OCI-LY3 (cell line): ENCODE results near the gene PPP1R12B.
"Not testable (repeated sequence)": the region's sequence is repeated elsewhere in the genome, so short reads cannot be mapped to it uniquely, and the experiment has no call there.

Experiments
- H2AFZ ChIP-seq: fragments of 200-600, 300-600 bp; shearing (Covaris generic); 2 replicates; pipeline ENCODE4 v1.6.0; 2014; ENCODE audit warnings: antibody characterized with exemption, low read depth, low read length
- H3K27ac ChIP-seq: fragments of 200-600, 300-600 bp; sonication (generic); 2 replicates; pipeline ENCODE4 v1.5.1; 2014; ENCODE audit warnings: mild to moderate bottlenecking, low read length, moderate library complexity, mixed read lengths
- H3K27me3 ChIP-seq: fragments of 200-600, 300-600 bp; sonication (generic); 2 replicates; pipeline ENCODE4 v1.6.1; 2014; ENCODE audit warnings: low read depth, low read length, mixed read lengths
- H3K36me3 ChIP-seq: fragments of 200-600, 300-600 bp; sonication (generic); replicated peaks from 2 replicates; pipeline ENCODE3; 2014; ENCODE audit warnings: low read depth, low read length, mixed read lengths
- H3K4me1 ChIP-seq: fragments of 300-600, 200-600 bp; sonication (generic); 2 replicates; pipeline ENCODE4 v1.6.1; 2014; ENCODE audit warnings: low read length, mixed read lengths
- H3K4me2 ChIP-seq: fragments of 200-600, 300-600 bp; sonication (generic); 2 replicates; pipeline ENCODE4 v1.6.1; 2014; ENCODE audit warnings: low read length, mixed read lengths
- H3K4me3 ChIP-seq: fragments of 300-600, 200-600 bp; sonication (generic); 2 replicates; pipeline ENCODE4 v1.5.1; 2014; ENCODE audit warnings: antibody characterized with exemption, mild to moderate bottlenecking, low read length, moderate library complexity
- H3K79me2 ChIP-seq: fragments of 300-600, 200-600 bp; shearing (Covaris generic); 2 replicates; pipeline ENCODE4 v1.6.1; 2014; ENCODE audit warnings: mild to moderate bottlenecking, low read length, mixed read lengths
- H3K9ac ChIP-seq: fragments of 300-600, 200-600 bp; shearing (Covaris generic); 2 replicates; pipeline ENCODE4 v1.6.0; 2014; ENCODE audit warnings: mild to moderate bottlenecking, low read length, moderate library complexity
- H3K9me3 ChIP-seq: fragments of 200-600, 300-600 bp; shearing (Covaris generic); 2 replicates; pipeline ENCODE4 v1.6.1; 2014; ENCODE audit warnings: low read length, mixed read lengths; ENCODE audit not compliant: insufficient read depth
- H4K20me1 ChIP-seq: fragments of 200-600, 300-600 bp; sonication (generic); 2 replicates; pipeline ENCODE4 v1.6.1; 2016; ENCODE audit warnings: low read length, mixed read lengths; ENCODE audit not compliant: insufficient read depth
- EZH2phosphoT487 ChIP-seq: fragments of 200-600 bp; shearing (Covaris generic); IDR thresholded peaks from 2 replicates; pipeline ENCODE4 v1.6.1; 2018; ENCODE audit warnings: antibody characterized with exemption, mixed run types, low read depth
- TF ChIP-seq, protein P1 (sequence below): fragments of 200-600, 300-600 bp; sonication (generic); IDR thresholded peaks from 2 replicates; pipeline ENCODE4 v1.5.1; 2014; ENCODE audit warnings: antibody characterized with exemption, low read length, low read depth

Gene PPP1R12B

DNA sequence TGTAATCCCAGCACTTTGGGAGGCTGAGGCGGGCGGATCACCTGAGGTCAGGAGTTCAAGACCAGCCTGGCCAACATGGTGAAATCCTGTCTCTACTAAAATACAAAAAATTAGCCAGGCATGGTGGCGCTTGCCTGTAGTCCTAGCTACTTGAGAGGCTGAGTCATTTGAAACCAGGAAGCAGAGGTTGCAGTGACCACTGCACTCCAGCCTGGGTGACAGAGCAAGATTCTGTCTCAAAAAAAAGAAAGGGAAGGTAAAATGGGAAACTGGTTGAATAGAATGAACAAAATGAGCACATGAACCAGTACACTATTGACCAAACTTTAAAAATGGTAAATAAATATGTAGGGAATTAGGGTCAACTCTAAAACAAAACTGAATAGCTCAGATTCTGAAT is 120.2 kb downstream of the PPP1R12B start:
- H3K4me1 ChIP-seq, H3K27ac ChIP-seq, H3K9me3 ChIP-seq, H4K20me1 ChIP-seq, H3K36me3 ChIP-seq, H3K4me2 ChIP-seq, H2AFZ ChIP-seq, H3K9ac ChIP-seq, H3K4me3 ChIP-seq, H3K27me3 ChIP-seq, H3K79me2 ChIP-seq: not testable (repeated sequence)

DNA sequence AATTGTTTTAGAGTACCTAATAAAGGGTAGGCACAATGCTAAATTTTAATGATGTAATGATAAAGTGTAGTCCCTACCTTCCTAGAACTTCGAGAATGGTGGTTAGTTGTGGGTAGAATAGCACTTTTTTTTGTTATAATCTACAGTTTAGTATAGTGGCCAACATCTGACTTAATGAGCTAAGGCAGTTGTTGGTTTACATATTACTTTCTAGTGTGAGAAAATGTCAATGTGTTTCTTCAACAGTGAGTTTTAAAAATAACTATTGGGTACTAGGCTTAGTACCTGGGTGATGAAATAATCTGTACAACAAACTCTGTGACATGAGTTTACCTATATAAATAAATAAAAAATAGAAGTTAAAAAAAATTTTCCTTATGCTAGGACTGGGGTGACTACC is 120.6 kb downstream of the PPP1R12B start:
- not testable (repeated sequence) for H3K9me3 ChIP-seq, H3K9ac ChIP-seq, H3K36me3 ChIP-seq, H3K27ac ChIP-seq, H3K4me3 ChIP-seq, H3K27me3 ChIP-seq, H3K4me2 ChIP-seq, H2AFZ ChIP-seq, H3K4me1 ChIP-seq, H4K20me1 ChIP-seq, H3K79me2 ChIP-seq

GRCh38 chr1:202471246-202471645 is 122.7 kb downstream of the PPP1R12B start:
- Histone ChIP-seq H4K20me1 (no peaks in the 10 kb centered on the region; the same call in 1 of the 2 replicates), H2AFZ (no peak overlapping the region), H3K9ac (no peak overlapping the region), H3K27ac (no peak overlapping the region), H3K4me1 (no peaks in the 10 kb centered on the region), H3K4me2 (no peak overlapping the region), H3K79me2 (no peaks in the 10 kb centered on the region), H3K27me3 (peaks cover 4% of the 10 kb centered on the region; the same call in 1 of the 2 replicates), H3K9me3 (no peaks in the 10 kb centered on the region), H3K4me3 (no peak overlapping the region), H3K36me3 (no peaks in the 10 kb centered on the region)
- no peak for TF ChIP-seq EZH2phosphoT487
- TF ChIP-seq, protein P1, sequence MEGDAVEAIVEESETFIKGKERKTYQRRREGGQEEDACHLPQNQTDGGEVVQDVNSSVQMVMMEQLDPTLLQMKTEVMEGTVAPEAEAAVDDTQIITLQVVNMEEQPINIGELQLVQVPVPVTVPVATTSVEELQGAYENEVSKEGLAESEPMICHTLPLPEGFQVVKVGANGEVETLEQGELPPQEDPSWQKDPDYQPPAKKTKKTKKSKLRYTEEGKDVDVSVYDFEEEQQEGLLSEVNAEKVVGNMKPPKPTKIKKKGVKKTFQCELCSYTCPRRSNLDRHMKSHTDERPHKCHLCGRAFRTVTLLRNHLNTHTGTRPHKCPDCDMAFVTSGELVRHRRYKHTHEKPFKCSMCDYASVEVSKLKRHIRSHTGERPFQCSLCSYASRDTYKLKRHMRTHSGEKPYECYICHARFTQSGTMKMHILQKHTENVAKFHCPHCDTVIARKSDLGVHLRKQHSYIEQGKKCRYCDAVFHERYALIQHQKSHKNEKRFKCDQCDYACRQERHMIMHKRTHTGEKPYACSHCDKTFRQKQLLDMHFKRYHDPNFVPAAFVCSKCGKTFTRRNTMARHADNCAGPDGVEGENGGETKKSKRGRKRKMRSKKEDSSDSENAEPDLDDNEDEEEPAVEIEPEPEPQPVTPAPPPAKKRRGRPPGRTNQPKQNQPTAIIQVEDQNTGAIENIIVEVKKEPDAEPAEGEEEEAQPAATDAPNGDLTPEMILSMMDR = no peak

- not testable (repeated sequence) for H3K9me3 ChIP-seq, H3K27ac ChIP-seq, H3K4me1 ChIP-seq, H3K4me3 ChIP-seq, H3K36me3 ChIP-seq, H3K79me2 ChIP-seq, H3K27me3 ChIP-seq, H3K9ac ChIP-seq, H3K4me2 ChIP-seq, H4K20me1 ChIP-seq, H2AFZ ChIP-seq
Observed at GRCh38 chr1:202472347-202473124, 124.0 kb downstream of the PPP1R12B start.

- H3K27ac ChIP-seq, H3K9ac ChIP-seq, H3K9me3 ChIP-seq, H3K4me1 ChIP-seq, H3K4me2 ChIP-seq, H3K27me3 ChIP-seq, H3K79me2 ChIP-seq, H3K4me3 ChIP-seq, H4K20me1 ChIP-seq, H2AFZ ChIP-seq, H3K36me3 ChIP-seq: not testable (repeated sequence)
Observed at GRCh38 chr1:202473266-202474045, 125.0 kb downstream of the PPP1R12B start.

DNA sequence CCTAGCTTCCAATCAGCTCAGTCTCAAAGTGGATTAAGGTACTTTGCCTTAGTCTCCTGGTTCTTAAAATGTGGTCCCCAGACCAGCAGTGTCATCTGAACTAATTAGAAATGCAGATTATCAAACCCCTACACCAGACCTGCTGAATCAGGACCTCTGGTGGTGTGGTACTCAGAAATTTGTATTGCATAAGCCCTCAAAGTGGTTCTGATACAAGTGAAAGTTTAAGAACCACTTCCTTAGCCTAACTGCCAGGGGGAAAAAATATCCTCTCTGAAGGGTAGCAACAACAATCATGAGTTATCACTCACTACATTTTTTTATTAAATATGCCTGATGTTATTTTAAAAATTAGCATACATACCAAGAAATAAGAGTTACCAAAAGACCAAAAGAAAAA is 131.2 kb downstream of the PPP1R12B start:
- H3K4me2 ChIP-seq, H2AFZ ChIP-seq, H3K79me2 ChIP-seq, H3K27ac ChIP-seq, H3K4me3 ChIP-seq, H3K9me3 ChIP-seq, H3K9ac ChIP-seq, H3K36me3 ChIP-seq: not testable (repeated sequence)
- peaks cover 13% of the 10 kb centered on the region for H3K4me1 ChIP-seq
- peaks cover 13% of the 10 kb centered on the region; the same call in 1 of the 2 replicates for H4K20me1 ChIP-seq
- peaks cover 59% of the 10 kb centered on the region for H3K27me3 ChIP-seq

- H2AFZ ChIP-seq, H3K79me2 ChIP-seq, H3K9me3 ChIP-seq, H3K36me3 ChIP-seq, H3K27ac ChIP-seq, H3K9ac ChIP-seq, H3K4me2 ChIP-seq, H3K4me3 ChIP-seq: not testable (repeated sequence)
- Histone ChIP-seq H4K20me1 (peaks cover 13% of the 10 kb centered on the region; the same call in 1 of the 2 replicates), H3K27me3 (peaks cover 63% of the 10 kb centered on the region), H3K4me1 (peaks cover 13% of the 10 kb centered on the region)
Observed at GRCh38 chr1:202480640-202481039, 132.1 kb downstream of the PPP1R12B start.

- peaks cover 18% of the 10 kb centered on the region for H3K4me1 ChIP-seq
- H2AFZ ChIP-seq, H3K27ac ChIP-seq, H3K4me2 ChIP-seq, H3K9ac ChIP-seq, H3K36me3 ChIP-seq, H3K9me3 ChIP-seq, H3K79me2 ChIP-seq, H3K4me3 ChIP-seq: not testable (repeated sequence)
- H3K27me3 ChIP-seq = peaks cover 73% of the 10 kb centered on the region
- peaks cover 19% of the 10 kb centered on the region for H4K20me1 ChIP-seq
Observed at GRCh38 chr1:202483362-202483761, 134.9 kb downstream of the PPP1R12B start.
